GM23338 (cell line): ENCODE measurements around the gene SFXN5. TPM values are rescaled to one million over a fixed set of nuclear protein-coding genes. Genes with fewer than 3 reads are reported as not detected.
A peak's percentile ranks its signal among the peaks of the same experiment; 100 is the strongest.

Experiments used
- ATAC-seq: fragments of 200-7000 bp; cut with Tn5 transposase; 3 replicates; pipeline ENCODE4 v1.9.1; 2020
- DNase-seq: peaks from one replicate; pipeline ENCODE4 v3.0.0-alpha.2; 2015; ENCODE audit warnings: low spot score
- H2AFZ ChIP-seq: fragments of 200-600 bp; sonication (generic); 2 replicates; pipeline ENCODE4 v1.8.0; 2016; ENCODE audit warnings: antibody characterized with exemption, mild to moderate bottlenecking, moderate library complexity
- H3F3A ChIP-seq: fragments of 200-600 bp; sonication (generic); replicated peaks from 2 replicates; pipeline ENCODE4 v1.8.0; 2017; ENCODE audit warnings: antibody characterized with exemption, mixed run types, low read depth
- H3K27ac ChIP-seq: fragments of 200-600 bp; sonication (generic); 2 replicates; pipeline ENCODE4 v1.6.1; 2016; ENCODE audit warnings: low read depth
- H3K27me3 ChIP-seq: fragments of 200-600 bp; sonication (generic); 2 replicates; pipeline ENCODE4 v1.8.0; 2016; ENCODE audit warnings: mild to moderate bottlenecking, mixed run types, moderate library complexity; ENCODE audit not compliant: insufficient read depth
- H3K36me3 ChIP-seq: fragments of 200-600 bp; sonication (generic); 2 replicates; pipeline ENCODE4 v1.8.0; 2016; ENCODE audit warnings: mild to moderate bottlenecking; ENCODE audit not compliant: insufficient read depth
- H3K4me1 ChIP-seq: fragments of 200-600 bp; sonication (generic); 2 replicates; pipeline ENCODE4 v1.8.0; 2016; ENCODE audit warnings: mild to moderate bottlenecking, moderate library complexity; ENCODE audit not compliant: insufficient read depth
- H3K4me2 ChIP-seq: fragments of 200-600 bp; sonication (generic); 2 replicates; pipeline ENCODE4 v1.7.1; 2017; ENCODE audit warnings: mixed run types
- H3K4me3 ChIP-seq: fragments of 200-600 bp; sonication (generic); 2 replicates; pipeline ENCODE4 v1.6.1; 2016; ENCODE audit warnings: mixed run types
- H3K79me2 ChIP-seq: fragments of 200-600 bp; sonication (generic); replicated peaks from 2 replicates; pipeline ENCODE4 v1.8.0; 2017; ENCODE audit warnings: mild to moderate bottlenecking; ENCODE audit not compliant: insufficient read depth
- H3K9me2 ChIP-seq: fragments of 200-600 bp; sonication (generic); 2 replicates; pipeline ENCODE4 v1.8.0; 2017; ENCODE audit not compliant: insufficient read depth
- H4K20me1 ChIP-seq: fragments of 200-600 bp; sonication (generic); replicated peaks from 2 replicates; pipeline ENCODE4 v1.8.0; 2017; ENCODE audit warnings: mild to moderate bottlenecking; ENCODE audit not compliant: insufficient read depth
- H3K27ac Mint-ChIP-seq: 2 replicates; pipeline ENCODE4 v1.8.0; 2020; ENCODE audit warnings: inconsistent platforms, mild to moderate bottlenecking, moderate library complexity, mixed read lengths
- H3K27me3 Mint-ChIP-seq: 3 replicates; pipeline ENCODE4 v1.8.0; 2022; ENCODE audit warnings: low read depth, mild to moderate bottlenecking, moderate library complexity, mixed read lengths, inconsistent platforms; ENCODE audit not compliant: insufficient read depth, poor library complexity
- H3K36me3 Mint-ChIP-seq: 3 replicates; pipeline ENCODE4 v1.8.0; 2021; ENCODE audit warnings: low read depth, mild to moderate bottlenecking, inconsistent platforms, moderate library complexity, mixed read lengths
- H3K4me1 Mint-ChIP-seq: 3 replicates; pipeline ENCODE4 v1.8.0; 2020; ENCODE audit warnings: mild to moderate bottlenecking, inconsistent platforms, mixed read lengths
- H3K4me3 Mint-ChIP-seq: 3 replicates; pipeline ENCODE4 v1.8.0; 2021; ENCODE audit warnings: moderate library complexity, mild to moderate bottlenecking, inconsistent platforms, mixed read lengths
- H3K9me3 Mint-ChIP-seq: 3 replicates; pipeline ENCODE4 v1.8.0; 2020; ENCODE audit warnings: moderate library complexity, mild to moderate bottlenecking, inconsistent platforms, mixed read lengths
- CREB1 ChIP-seq: fragments of 250-450 bp; sonication (Bioruptor Pico); IDR thresholded peaks from 2 replicates; pipeline ENCODE4 v1.5.0; 2020; ENCODE audit warnings: low read depth, mild to moderate bottlenecking, moderate library complexity
- CTCF ChIP-seq, 2 experiments: fragments of 200-600 bp in 1 of 2; sonication (generic) in 1 of 2; conservative IDR thresholded peaks; 2 replicates each; pipeline versions ENCODE4 v1.5.1 to v1.6.1; 2016 to 2017; ENCODE audit warnings: antibody characterized with exemption in 2 of 2, low read depth in 2 of 2, mild to moderate bottlenecking in 2 of 2, moderate library complexity in 1 of 2
- ETS1 ChIP-seq: IDR thresholded peaks from 2 replicates; pipeline ENCODE4 v1.6.1; 2016; ENCODE audit warnings: antibody characterized with exemption
- EZH2 ChIP-seq: fragments of 200-600 bp; sonication (generic); IDR thresholded peaks from one replicate; pipeline ENCODE4 v1.8.0; 2017; ENCODE audit warnings: antibody characterized with exemption, mild to moderate bottlenecking, low read depth; ENCODE audit not compliant: unreplicated experiment
- EZH2phosphoT487 ChIP-seq: fragments of 200-600 bp; sonication (generic); IDR thresholded peaks from one replicate; pipeline ENCODE4 v1.8.1; 2018; ENCODE audit warnings: antibody characterized with exemption; ENCODE audit not compliant: unreplicated experiment
- JUNB ChIP-seq: IDR thresholded peaks from one replicate; pipeline ENCODE4 v1.6.1; 2016; ENCODE audit warnings: antibody characterized with exemption; ENCODE audit not compliant: unreplicated experiment
- NANOG ChIP-seq: IDR thresholded peaks from 2 replicates; pipeline ENCODE4 v1.6.1; 2016; ENCODE audit warnings: antibody characterized with exemption, borderline replicate concordance
- POLR2AphosphoS5 ChIP-seq: IDR thresholded peaks from 2 replicates; pipeline ENCODE4 v1.6.1; 2016; ENCODE audit warnings: antibody characterized with exemption, low read depth
- REST ChIP-seq: IDR thresholded peaks from one replicate; pipeline ENCODE4 v1.6.1; 2018; ENCODE audit warnings: antibody characterized with exemption; ENCODE audit not compliant: unreplicated experiment
- STAT1 ChIP-seq: IDR thresholded peaks from one replicate; pipeline ENCODE4 v1.6.1; 2016; ENCODE audit warnings: antibody characterized with exemption; ENCODE audit not compliant: unreplicated experiment
- ZNF114 ChIP-seq: fragments of 250-450 bp; sonication (Bioruptor Pico); IDR thresholded peaks from 2 replicates; pipeline ENCODE4 v1.5.0; 2020; ENCODE audit warnings: mild to moderate bottlenecking, moderate library complexity
- ZNF331 ChIP-seq: fragments of 250-450 bp; sonication (Bioruptor Pico); IDR thresholded peaks from 2 replicates; pipeline ENCODE4 v1.5.0; 2020; ENCODE audit warnings: low read depth, mild to moderate bottlenecking, moderate library complexity
- ZNF462 ChIP-seq: fragments of 250-450 bp; sonication (Bioruptor Pico); IDR thresholded peaks from 2 replicates; pipeline ENCODE4 v1.5.0; 2020; ENCODE audit warnings: mild to moderate bottlenecking, moderate library complexity
- polyA plus RNA-seq: library from polyadenylated mRNA; unstranded; fragments of >200 nt; fragmentation: Nextera tagmentation; extraction: Ambion mirVana; gene quantifications from 2 replicates; pipeline ENCODE4 v1.2.1, GENCODE V29; 2016
- total RNA-seq: library from RNA; depleted of rRNA; stranded (reverse); fragments of >200 nt; shearing (Covaris generic); gene quantifications from 2 replicates; pipeline ENCODE4 v1.2.3, GENCODE V29; 2014

The SFXN5 gene
- total and polyA plus RNA-seq, 2 experiments from 2014 or later: 23.6 to 25.8 TPM

GRCh38 chr2:72937356-72937669, 134.2 kb downstream of the SFXN5 start:
- Histone ChIP-seq H2AFZ (no peak overlapping the region), H3K4me1 (peaks cover 20% of the 10 kb centered on the region), H3K27ac (no peak overlapping the region), H4K20me1 (no peaks in the 10 kb centered on the region), H3K27me3 (peaks cover 10% of the 10 kb centered on the region), H3K36me3 (no peaks in the 10 kb centered on the region), H3F3A (no peaks in the 10 kb centered on the region), H3K9me2 (peaks cover 7% of the 10 kb centered on the region; the same call in 1 of the 2 replicates), H3K79me2 (no peaks in the 10 kb centered on the region), H3K4me3 (no peak overlapping the region), H3K4me2 (0 out of 2 replicates have a peak overlapping the region, but pooled peaks have one; percentile 38)
- Mint-ChIP-seq H3K27me3 (peaks cover 32% of the 10 kb centered on the region), H3K4me3 (no peak overlapping the region), H3K4me1 (peaks cover 54% of the 10 kb centered on the region), H3K27ac (no peak overlapping the region), H3K36me3 (peaks cover 22% of the 10 kb centered on the region), H3K9me3 (no peaks in the 10 kb centered on the region; the same call in 1 of the 3 replicates)
- ATAC-seq (peak; percentile 67), DNase-seq (no peak)
- TF ChIP-seq ZNF331 (CRISPR knock-in tag) (no peak), REST (no peak), ZNF462 (CRISPR knock-in tag) (no peak), NANOG (no peak), CTCF (conservative IDR thresholded peaks at IDR 0.05; ENCODE audit: low read depth in 2 of 2) (no peak), ETS1 (no peak), JUNB (no peak), EZH2 (no peak), POLR2AphosphoS5 (no peak), STAT1 (no peak), EZH2phosphoT487 (no peak), CREB1 (CRISPR knock-in tag) (no peak), ZNF114 (CRISPR knock-in tag) (no peak)
